Measurements from ENCODE around the gene POMT2. TPM values are rescaled to one million over a fixed set of nuclear protein-coding genes. Genes with fewer than 3 reads are reported as not detected.

The POMT2 gene
- total and polyA plus RNA-seq, 7 donors: 3.6 to 21.0 (median 15.6) TPM

GRCh38 chr14:77253333-77254190 is 67.1 kb downstream of the POMT2 start:
- Histone ChIP-seq H3K36me3 (no peaks in the 10 kb centered on the region), H3K27ac (no peak overlapping the region), H3K4me3 (no peak overlapping the region), H3K4me1 (no peaks in the 10 kb centered on the region), H3K9me3 (no peaks in the 10 kb centered on the region), H3K27me3 (no peaks in the 10 kb centered on the region)
- intact Hi-C loops (cut with DNase I): no loop called here
- no peak for TF ChIP-seq CTCF (IDR thresholded peaks at IDR 0.05)
- no peak for TF ChIP-seq POLR2A (IDR thresholded peaks at IDR 0.05)
- no peak for TF ChIP-seq POLR2AphosphoS5 (IDR thresholded peaks at IDR 0.05)
- TF ChIP-seq EP300 (IDR thresholded peaks at IDR 0.05): no peak
- WGBS, 2 donors: 62 to 82% methylated on average over 20 of the region's 20 CpGs
- DNase-seq: no peak

- no peaks in the 10 kb centered on the region for H3K4me1 ChIP-seq
- no peak for DNase-seq
- no peak overlapping the region for H3K4me3 ChIP-seq
- intact Hi-C loops (cut with DNase I): no loop called here
- 94 to 96% methylated on average over 11 of the region's 11 CpGs for WGBS, 2 donors
- H3K27me3 ChIP-seq: no peaks in the 10 kb centered on the region
- H3K36me3 ChIP-seq: no peaks in the 10 kb centered on the region
- H3K27ac ChIP-seq: no peak overlapping the region
- no peak for TF ChIP-seq POLR2A (IDR thresholded peaks at IDR 0.05)
- no peak for TF ChIP-seq POLR2AphosphoS5 (IDR thresholded peaks at IDR 0.05)
- TF ChIP-seq EP300 (IDR thresholded peaks at IDR 0.05): no peak
- TF ChIP-seq CTCF (IDR thresholded peaks at IDR 0.05): no peak
- no peaks in the 10 kb centered on the region for H3K9me3 ChIP-seq
Observed at GRCh38 chr14:77251870-77252269, 68.8 kb downstream of the POMT2 start.

GRCh38 chr14:77250927-77251326 is 69.8 kb downstream of the POMT2 start:
- WGBS, 2 donors: 85 to 93% methylated on average over 6 of the region's 6 CpGs
- H3K9me3 ChIP-seq: no peaks in the 10 kb centered on the region
- no peak for DNase-seq
- H3K36me3 ChIP-seq: no peaks in the 10 kb centered on the region
- no peak overlapping the region for H3K27ac ChIP-seq
- no peak overlapping the region for H3K4me3 ChIP-seq
- intact Hi-C loops (cut with DNase I): no loop called here
- H3K4me1 ChIP-seq: no peaks in the 10 kb centered on the region
- TF ChIP-seq POLR2AphosphoS5 (IDR thresholded peaks at IDR 0.05) (no peak), EP300 (IDR thresholded peaks at IDR 0.05) (no peak), POLR2A (IDR thresholded peaks at IDR 0.05) (no peak)
- no peaks in the 10 kb centered on the region for H3K27me3 ChIP-seq

- TF ChIP-seq POLR2AphosphoS5 (IDR thresholded peaks at IDR 0.05) (no peak), POLR2A (IDR thresholded peaks at IDR 0.05) (no peak), CTCF (IDR thresholded peaks at IDR 0.05) (no peak), EP300 (IDR thresholded peaks at IDR 0.05) (no peak)
- DNase-seq: no peak
- Histone ChIP-seq H3K27me3 (no peaks in the 10 kb centered on the region), H3K36me3 (no peaks in the 10 kb centered on the region), H3K9me3 (no peaks in the 10 kb centered on the region), H3K4me1 (no peaks in the 10 kb centered on the region), H3K27ac (no peak overlapping the region), H3K4me3 (no peak overlapping the region)
- WGBS, 2 donors: 94 to 95% methylated on average over 7 of the region's 7 CpGs
- intact Hi-C loops (cut with DNase I): no loop called here
Observed at GRCh38 chr14:77249286-77249685, 71.4 kb downstream of the POMT2 start.

GRCh38 chr14:77248666-77249065 is 72.0 kb downstream of the POMT2 start:
- no peaks in the 10 kb centered on the region for H3K9me3 ChIP-seq
- H3K27me3 ChIP-seq: no peaks in the 10 kb centered on the region
- DNase-seq: no peak
- intact Hi-C loops (cut with DNase I): no loop called here
- no peak overlapping the region for H3K27ac ChIP-seq
- 95% methylated on average over 7 of the region's 7 CpGs for WGBS, 2 donors
- H3K4me3 ChIP-seq: no peak overlapping the region
- H3K36me3 ChIP-seq: no peaks in the 10 kb centered on the region
- H3K4me1 ChIP-seq: no peaks in the 10 kb centered on the region
- no peak for TF ChIP-seq POLR2A (IDR thresholded peaks at IDR 0.05)
- TF ChIP-seq POLR2AphosphoS5 (IDR thresholded peaks at IDR 0.05): no peak
- TF ChIP-seq EP300 (IDR thresholded peaks at IDR 0.05): no peak
- no peak for TF ChIP-seq CTCF (IDR thresholded peaks at IDR 0.05)
